SK-N-SH treated with all-trans-retinoic acid at 6 μM for 48 hours (cell line): ENCODE data around the gene UGT1A5.

ENCODE experiments used
- ATAC-seq: fragments of 200-7000 bp; cut with Tn5 transposase; 3 replicates; pipeline ENCODE4 v1.9.1; 2020; ENCODE audit warnings: mild to moderate bottlenecking, moderate library complexity
- ARNTL ChIP-seq: fragments of 450-650 bp; formaldehyde crosslinking; IDR thresholded peaks from 2 replicates; pipeline ENCODE4 v1.5.0; 2020; ENCODE audit warnings: low read depth, mild to moderate bottlenecking, moderate library complexity, borderline replicate concordance
- BACH2 ChIP-seq: fragments of 250-450 bp; sonication (Bioruptor Pico); IDR thresholded peaks from 2 replicates; pipeline ENCODE4 v1.9.0; 2021; ENCODE audit warnings: mild to moderate bottlenecking, borderline replicate concordance
- CREB5 ChIP-seq: fragments of 250-450 bp; sonication (Bioruptor Pico); IDR thresholded peaks from 2 replicates; pipeline ENCODE4 v1.5.1; 2020; ENCODE audit warnings: low read depth, mild to moderate bottlenecking, moderate library complexity
- CSDC2 ChIP-seq: fragments of 250-450 bp; sonication (Bioruptor Pico); IDR thresholded peaks from 2 replicates; pipeline ENCODE4 v1.5.0; 2020; ENCODE audit warnings: mild to moderate bottlenecking, moderate library complexity
- ESRRG ChIP-seq: fragments of 250-450 bp; sonication (Bioruptor Pico); IDR thresholded peaks from 2 replicates; pipeline ENCODE4 v1.6.1; 2021; ENCODE audit warnings: mild to moderate bottlenecking
- ISL1 ChIP-seq: fragments of 250-450 bp; sonication (Bioruptor Pico); IDR thresholded peaks from 2 replicates; pipeline ENCODE4 v2.1.2; 2022; ENCODE audit warnings: mild to moderate bottlenecking, moderate library complexity
- OSR1 ChIP-seq: fragments of 250-450 bp; sonication (Bioruptor Pico); IDR thresholded peaks from 2 replicates; pipeline ENCODE4 v1.8.0; 2022; ENCODE audit warnings: moderate library complexity, mild to moderate bottlenecking, inconsistent platforms
- PPARA ChIP-seq: fragments of 250-450 bp; sonication (Bioruptor Pico); IDR thresholded peaks from 2 replicates; pipeline ENCODE4 v1.5.0; 2020; ENCODE audit warnings: mild to moderate bottlenecking, borderline replicate concordance
- RARB ChIP-seq: fragments of 250-450 bp; sonication (Bioruptor Pico); IDR thresholded peaks from 2 replicates; pipeline ENCODE4 v1.8.0; 2021; ENCODE audit warnings: mild to moderate bottlenecking, moderate library complexity
- SNAI2 ChIP-seq: fragments of 250-450 bp; sonication (Bioruptor Pico); IDR thresholded peaks from 2 replicates; pipeline ENCODE4 v1.5.0; 2020; ENCODE audit warnings: mild to moderate bottlenecking, moderate library complexity
- TCF4 ChIP-seq: fragments of 250-450 bp; sonication (Bioruptor Pico); IDR thresholded peaks from 2 replicates; pipeline ENCODE4 v1.8.0; 2021; ENCODE audit warnings: mild to moderate bottlenecking, moderate library complexity, borderline replicate concordance
- TOX ChIP-seq: fragments of 250-450 bp; sonication (Bioruptor Pico); IDR thresholded peaks from 2 replicates; pipeline ENCODE4 v1.8.0; 2021; ENCODE audit warnings: mild to moderate bottlenecking, moderate library complexity, borderline replicate concordance
- TSHZ2 ChIP-seq: fragments of 250-450 bp; sonication (Bioruptor Pico); IDR thresholded peaks from 2 replicates; pipeline ENCODE4 v1.5.0; 2020; ENCODE audit warnings: mild to moderate bottlenecking, moderate library complexity
- ZFP3 ChIP-seq: fragments of 250-450 bp; sonication (Bioruptor Pico); IDR thresholded peaks from 2 replicates; pipeline ENCODE4 v1.5.0; 2020; ENCODE audit warnings: mild to moderate bottlenecking, moderate library complexity
- ZFP30 ChIP-seq: fragments of 450-650 bp; formaldehyde crosslinking; IDR thresholded peaks from 2 replicates; pipeline ENCODE4 v1.5.0; 2022; ENCODE audit warnings: mild to moderate bottlenecking, moderate library complexity
- ZNF565 ChIP-seq: fragments of 450-650 bp; formaldehyde crosslinking; conservative IDR thresholded peaks from 2 replicates; pipeline ENCODE4 v1.5.0; 2020; ENCODE audit warnings: low read depth, mild to moderate bottlenecking, moderate library complexity
- ZNF70 ChIP-seq: fragments of 450-650 bp; formaldehyde crosslinking; IDR thresholded peaks from 2 replicates; pipeline ENCODE4 v1.5.0; 2020; ENCODE audit warnings: mild to moderate bottlenecking, moderate library complexity
- ZNF8 ChIP-seq: fragments of 450-650 bp; formaldehyde crosslinking; IDR thresholded peaks from 2 replicates; pipeline ENCODE4 v1.5.0; 2020; ENCODE audit warnings: mild to moderate bottlenecking, moderate library complexity
- TF ChIP-seq, protein P1 (sequence below): fragments of 250-450 bp; sonication (Bioruptor Pico); IDR thresholded peaks from 2 replicates; pipeline ENCODE4 v1.8.0; 2021; ENCODE audit warnings: low read depth, mild to moderate bottlenecking, moderate library complexity, borderline replicate concordance
- TF ChIP-seq, protein P2 (sequence below): fragments of 250-450 bp; sonication (Bioruptor Pico); IDR thresholded peaks from 2 replicates; pipeline ENCODE4 v1.5.1; 2021; ENCODE audit warnings: mild to moderate bottlenecking, moderate library complexity
- TF ChIP-seq, protein P3 (sequence below): fragments of 250-450 bp; sonication (Bioruptor Pico); IDR thresholded peaks from 2 replicates; pipeline ENCODE4 v1.8.0; 2020; ENCODE audit warnings: mild to moderate bottlenecking, moderate library complexity, borderline replicate concordance

The UGT1A5 gene

DNA sequence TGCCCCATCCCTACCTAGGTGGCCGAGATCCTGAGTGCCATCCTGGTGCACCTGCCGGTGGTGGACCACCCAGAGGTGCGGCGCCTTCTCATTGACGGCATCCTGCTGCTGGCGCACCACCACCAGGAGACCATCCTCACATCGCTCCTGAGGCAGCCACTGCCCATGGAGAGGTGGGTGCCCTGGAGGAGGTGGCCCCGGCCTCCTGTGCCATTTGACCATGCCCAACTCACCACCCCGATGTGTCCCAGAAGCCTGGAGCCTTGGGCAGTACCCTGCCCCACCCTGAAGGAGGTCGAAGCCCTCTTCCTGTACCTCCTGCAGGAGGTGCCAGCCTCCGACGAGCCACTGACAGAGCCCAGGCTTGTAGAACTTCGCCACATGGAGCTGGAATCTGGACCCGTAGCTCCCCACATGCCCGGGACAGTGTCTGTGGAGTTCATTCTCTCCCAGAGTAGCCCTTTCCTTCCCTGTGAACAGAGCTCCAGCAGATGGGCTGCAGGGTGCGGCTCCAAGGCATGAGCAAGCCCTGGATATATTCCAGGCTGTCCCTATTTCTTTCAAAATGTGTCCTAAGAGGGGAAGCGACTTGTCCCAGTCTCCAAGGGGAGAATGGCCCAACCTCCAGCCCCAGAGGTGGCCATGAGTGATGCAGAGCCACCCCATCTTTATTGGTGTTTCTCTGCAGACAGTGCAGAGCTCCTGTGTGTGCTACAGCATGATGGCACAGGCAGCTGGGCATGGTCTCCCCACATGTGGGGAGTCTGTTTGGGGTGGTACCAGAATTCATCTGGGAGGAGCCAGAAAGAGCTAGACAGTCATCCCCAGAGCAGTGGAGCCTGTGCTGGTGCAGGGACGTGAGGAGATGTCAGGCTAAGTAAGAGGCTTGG lies 107.4 kb downstream of the UGT1A5 start:
- no peak for ATAC-seq
- TF ChIP-seq CREB5, result no peak
- TF ChIP-seq OSR1 (CRISPR knock-in tag), result no peak
- TF ChIP-seq, protein P1, sequence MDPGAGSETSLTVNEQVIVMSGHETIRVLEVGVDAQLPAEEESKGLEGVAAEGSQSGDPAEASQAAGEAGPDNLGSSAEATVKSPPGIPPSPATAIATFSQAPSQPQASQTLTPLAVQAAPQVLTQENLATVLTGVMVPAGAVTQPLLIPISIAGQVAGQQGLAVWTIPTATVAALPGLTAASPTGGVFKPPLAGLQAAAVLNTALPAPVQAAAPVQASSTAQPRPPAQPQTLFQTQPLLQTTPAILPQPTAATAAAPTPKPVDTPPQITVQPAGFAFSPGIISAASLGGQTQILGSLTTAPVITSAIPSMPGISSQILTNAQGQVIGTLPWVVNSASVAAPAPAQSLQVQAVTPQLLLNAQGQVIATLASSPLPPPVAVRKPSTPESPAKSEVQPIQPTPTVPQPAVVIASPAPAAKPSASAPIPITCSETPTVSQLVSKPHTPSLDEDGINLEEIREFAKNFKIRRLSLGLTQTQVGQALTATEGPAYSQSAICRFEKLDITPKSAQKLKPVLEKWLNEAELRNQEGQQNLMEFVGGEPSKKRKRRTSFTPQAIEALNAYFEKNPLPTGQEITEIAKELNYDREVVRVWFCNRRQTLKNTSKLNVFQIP, result no peak
- no peak for TF ChIP-seq ZNF70
- no peak for TF ChIP-seq PPARA (CRISPR knock-in tag)
- TF ChIP-seq BACH2 (CRISPR knock-in tag), result no peak
- no peak for TF ChIP-seq ZNF8 (CRISPR knock-in tag)
- no peak for TF ChIP-seq ISL1 (CRISPR knock-in tag)
- TF ChIP-seq ZFP3 (CRISPR knock-in tag), result no peak
- TF ChIP-seq RARB (CRISPR knock-in tag), result no peak
- no peak for TF ChIP-seq TSHZ2 (CRISPR knock-in tag)
- no peak for TF ChIP-seq TCF4
- no peak for TF ChIP-seq SNAI2 (CRISPR knock-in tag)
- TF ChIP-seq ESRRG (CRISPR knock-in tag), result no peak

- TF ChIP-seq SNAI2 (CRISPR knock-in tag), result no peak
- TF ChIP-seq ZNF8 (CRISPR knock-in tag), result no peak
- TF ChIP-seq ESRRG (CRISPR knock-in tag), result no peak
- TF ChIP-seq OSR1 (CRISPR knock-in tag), result no peak
- TF ChIP-seq PPARA (CRISPR knock-in tag), result no peak
- no peak for TF ChIP-seq CREB5
- no peak for TF ChIP-seq ZNF70
- TF ChIP-seq BACH2 (CRISPR knock-in tag), result no peak
- TF ChIP-seq RARB (CRISPR knock-in tag), result no peak
- TF ChIP-seq TSHZ2 (CRISPR knock-in tag), result no peak
- TF ChIP-seq ZFP30, result no peak
- TF ChIP-seq ZFP3 (CRISPR knock-in tag), result no peak
- no peak for TF ChIP-seq TOX (CRISPR knock-in tag)
- no peak for TF ChIP-seq TCF4
- no peak for TF ChIP-seq CSDC2
- no peak for TF ChIP-seq ARNTL (CRISPR knock-in tag)
- TF ChIP-seq, protein P2, sequence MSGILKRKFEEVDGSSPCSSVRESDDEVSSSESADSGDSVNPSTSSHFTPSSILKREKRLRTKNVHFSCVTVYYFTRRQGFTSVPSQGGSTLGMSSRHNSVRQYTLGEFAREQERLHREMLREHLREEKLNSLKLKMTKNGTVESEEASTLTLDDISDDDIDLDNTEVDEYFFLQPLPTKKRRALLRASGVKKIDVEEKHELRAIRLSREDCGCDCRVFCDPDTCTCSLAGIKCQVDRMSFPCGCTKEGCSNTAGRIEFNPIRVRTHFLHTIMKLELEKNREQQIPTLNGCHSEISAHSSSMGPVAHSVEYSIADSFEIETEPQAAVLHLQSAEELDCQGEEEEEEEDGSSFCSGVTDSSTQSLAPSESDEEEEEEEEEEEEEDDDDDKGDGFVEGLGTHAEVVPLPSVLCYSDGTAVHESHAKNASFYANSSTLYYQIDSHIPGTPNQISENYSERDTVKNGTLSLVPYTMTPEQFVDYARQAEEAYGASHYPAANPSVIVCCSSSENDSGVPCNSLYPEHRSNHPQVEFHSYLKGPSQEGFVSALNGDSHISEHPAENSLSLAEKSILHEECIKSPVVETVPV (CRISPR knock-in tag), result no peak
- TF ChIP-seq, protein P3, sequence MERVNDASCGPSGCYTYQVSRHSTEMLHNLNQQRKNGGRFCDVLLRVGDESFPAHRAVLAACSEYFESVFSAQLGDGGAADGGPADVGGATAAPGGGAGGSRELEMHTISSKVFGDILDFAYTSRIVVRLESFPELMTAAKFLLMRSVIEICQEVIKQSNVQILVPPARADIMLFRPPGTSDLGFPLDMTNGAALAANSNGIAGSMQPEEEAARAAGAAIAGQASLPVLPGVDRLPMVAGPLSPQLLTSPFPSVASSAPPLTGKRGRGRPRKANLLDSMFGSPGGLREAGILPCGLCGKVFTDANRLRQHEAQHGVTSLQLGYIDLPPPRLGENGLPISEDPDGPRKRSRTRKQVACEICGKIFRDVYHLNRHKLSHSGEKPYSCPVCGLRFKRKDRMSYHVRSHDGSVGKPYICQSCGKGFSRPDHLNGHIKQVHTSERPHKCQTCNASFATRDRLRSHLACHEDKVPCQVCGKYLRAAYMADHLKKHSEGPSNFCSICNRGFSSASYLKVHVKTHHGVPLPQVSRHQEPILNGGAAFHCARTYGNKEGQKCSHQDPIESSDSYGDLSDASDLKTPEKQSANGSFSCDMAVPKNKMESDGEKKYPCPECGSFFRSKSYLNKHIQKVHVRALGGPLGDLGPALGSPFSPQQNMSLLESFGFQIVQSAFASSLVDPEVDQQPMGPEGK (CRISPR knock-in tag), result no peak
- TF ChIP-seq ZNF565 (CRISPR knock-in tag), result no peak
- ATAC-seq, result no peak
These were observed 108.0 kb downstream of the UGT1A5 start for GRCh38 chr2:233820774-233821105.
